ENCODE results near the gene IBA57. TPM values are rescaled to one million over a fixed set of nuclear protein-coding genes. Genes with fewer than 3 reads are reported as not detected.

IBA57 gene
- total and polyA plus RNA-seq, 2 of the 8 experiments (the other 6 are each of a cell fraction or from before 2014, with no cell fraction given) = 2.6 to 5.9 TPM

GRCh38 chr1:228139931-228140723 lies 25.5 kb upstream of the IBA57 start, which contains the start of gene GUK1 (continued):
- TF ChIP-seq SAP30 (IDR thresholded peaks at IDR 0.05; ENCODE audit: insufficient read depth, insufficient replicate concordance, low read length) = no peak
- TF ChIP-seq HDAC6 (IDR thresholded peaks at IDR 0.05; ENCODE audit: low read depth, low read length) = no peak
- no peak for TF ChIP-seq POU5F1 (IDR thresholded peaks at IDR 0.05; ENCODE audit: low read depth, low read length)
- no peak; the same call in 1 of the 2 replicates for TF ChIP-seq CHD2 (IDR thresholded peaks at IDR 0.05; ENCODE audit: low read length)
- no peak for TF ChIP-seq GTF2F1 (IDR thresholded peaks at IDR 0.05; ENCODE audit: borderline replicate concordance, low read depth, low read length)
- no peak for TF ChIP-seq YY1 (IDR thresholded peaks at IDR 0.05; ENCODE audit: low read depth, low read length)
- no peak; the same call in 1 of the 2 replicates for TF ChIP-seq NRF1 (IDR thresholded peaks at IDR 0.05; ENCODE audit: low read depth, low read length)
- TF ChIP-seq KDM4A (IDR thresholded peaks at IDR 0.05; ENCODE audit: low read depth, low read length, severe bottlenecking) = peak; percentile 89
- TF ChIP-seq EGR1 (IDR thresholded peaks at IDR 0.05; ENCODE audit: borderline replicate concordance, low read depth, low read length) = peak; percentile 68; the same call in 1 of the 2 replicates
- no peak for TF ChIP-seq SP2 (IDR thresholded peaks at IDR 0.05; ENCODE audit: low read length)
- peak; percentile 43; the same call in 1 of the 2 replicates for TF ChIP-seq ATF3 (IDR thresholded peaks at IDR 0.05; ENCODE audit: insufficient read depth, low read depth, low read length)
- TF ChIP-seq POLR2AphosphoS5 (IDR thresholded peaks at IDR 0.05; ENCODE audit: low read depth, low read length) = peak; percentile 73
- TF ChIP-seq ATF2 (IDR thresholded peaks at IDR 0.05; ENCODE audit: low read length) = no peak
- TF ChIP-seq POLR2A (IDR thresholded peaks at IDR 0.05; ENCODE audit: control extremely low read depth in 1 of 2, low read depth in 2 of 2, low read length in 2 of 2) = peak in 1 of 2 experiments; percentile 90; a peak in 2 of 3 replicates
- TF ChIP-seq SIN3A (conservative IDR thresholded peaks at IDR 0.05 in 1 of 2, IDR thresholded peaks at IDR 0.05 in 1 of 2; ENCODE audit: low read depth in 1 of 2, low read length in 2 of 2) = peak in 1 of 2 experiments; percentile 83; a peak in 1 of 4 replicates
- 0 out of 2 replicates have a peak, but pooled peaks have one; percentile 20 for TF ChIP-seq RXRA (IDR thresholded peaks at IDR 0.05; ENCODE audit: insufficient read depth, low read depth, low read length)
- 0 out of 2 replicates have a peak, but pooled peaks have one; percentile 45 for TF ChIP-seq KDM5A (IDR thresholded peaks at IDR 0.05; ENCODE audit: low read length)
- TF ChIP-seq BACH1 (IDR thresholded peaks at IDR 0.05; ENCODE audit: low read length) = peak; percentile 91
- no peak for TF ChIP-seq TCF12 (IDR thresholded peaks at IDR 0.05; ENCODE audit: low read depth, low read length)
- TF ChIP-seq RFX5 (IDR thresholded peaks at IDR 0.05; ENCODE audit: borderline replicate concordance, low read depth, low read length) = no peak
- no peak for TF ChIP-seq CEBPB (IDR thresholded peaks at IDR 0.05; ENCODE audit: low read depth, low read length)
- peak; percentile 39; the same call in 1 of the 2 replicates for TF ChIP-seq SP1 (IDR thresholded peaks at IDR 0.05; ENCODE audit: low read depth, low read length)
- TF ChIP-seq CHD1 (IDR thresholded peaks at IDR 0.05; ENCODE audit: low read depth, low read length) = no peak
